Adipose tissue (tissue), 3 donors: ENCODE data around the gene FCGBP. TPM values are rescaled to one million over a fixed set of nuclear protein-coding genes. Genes with fewer than 3 reads are reported as not detected.
"Not testable (repeated sequence)": the region's sequence is repeated elsewhere in the genome, so short reads cannot be mapped to it uniquely, and the experiment has no call there.

Source experiments
- H3K27ac ChIP-seq: one replicate; pipeline ENCODE4 v1.5.1; 2013; ENCODE audit warnings: low read depth, low read length
- WGBS, 3 donors: extraction: QIAGEN DNeasy Blood & Tissue Kit; methylation state at CpG; one replicate each; pipeline ENCODE4 v1.1.7; 2013; 5-methylcytosine and 5-hydroxymethylcytosine counted together
- polyA plus RNA-seq, 3 donors: library from polyadenylated mRNA; stranded (reverse); fragments of 200-250 nt; gene quantifications; one replicate each; pipeline ENCODE4 v1.2.3, GENCODE V29; 2013
- donor health status: healthy with polysubstance abuse.
- donor health status: Bipolar disorder and iron deficiency.
- donor health status: healthy.

FCGBP gene
- polyA plus RNA-seq, 3 donors, result 2.5 to 16.7 (median 2.9) TPM

DNA sequence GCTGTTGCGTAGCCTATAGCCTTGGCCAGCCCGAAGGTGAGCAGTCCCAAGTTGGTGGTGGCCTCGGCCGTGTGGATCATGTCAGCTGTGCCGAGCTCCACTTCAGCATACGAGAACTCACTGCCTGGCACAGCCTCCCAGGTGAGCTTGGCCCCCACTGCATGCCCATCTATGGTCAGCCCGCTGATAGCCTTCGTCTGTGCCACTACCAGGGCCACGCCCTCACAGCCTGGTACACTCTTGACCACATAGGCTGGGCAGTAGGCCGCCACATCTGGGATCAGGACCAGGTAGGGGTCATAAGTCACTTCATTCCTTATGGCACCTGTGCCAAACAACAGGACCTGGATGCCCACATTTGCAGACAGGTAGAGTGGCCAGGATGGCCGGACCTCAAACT lies 7.4 kb downstream of the FCGBP start:
- 91 to 95% (median 91%) methylated on average over 11 of the region's 11 CpGs for WGBS, 3 donors
- H3K27ac ChIP-seq, result no peak overlapping the region

DNA sequence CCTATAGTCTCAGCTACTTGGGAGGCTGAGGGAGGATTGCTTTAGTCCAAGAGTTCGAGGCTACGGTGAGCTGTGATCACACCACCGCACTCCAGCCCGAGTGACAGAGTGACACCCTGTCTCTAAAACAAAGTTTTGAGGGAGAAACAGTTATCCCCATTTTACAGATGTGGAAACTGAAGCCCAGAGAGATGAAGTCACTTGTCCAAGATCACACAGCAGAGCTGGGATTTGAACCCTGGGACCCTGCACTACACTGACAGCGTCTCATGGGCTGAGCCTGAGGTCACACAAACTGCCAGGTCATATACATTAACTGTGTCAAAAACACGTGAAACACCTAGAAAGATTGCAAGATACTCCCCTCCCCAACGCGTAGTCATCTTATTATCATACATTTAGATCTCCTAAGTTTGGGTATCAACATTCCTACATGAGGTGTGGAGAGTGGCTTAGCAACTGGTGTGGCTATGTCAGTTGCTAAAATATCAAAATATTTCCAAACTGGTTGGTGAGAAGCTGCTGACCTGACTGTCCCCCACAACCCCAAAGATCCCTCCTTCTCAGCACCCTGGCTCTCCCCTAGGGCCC lies 8.2 kb downstream of the FCGBP start:
- H3K27ac ChIP-seq, result no peak overlapping the region
- WGBS, 3 donors, result 90 to 92% (median 91%) methylated on average over 8 of the region's 8 CpGs

DNA sequence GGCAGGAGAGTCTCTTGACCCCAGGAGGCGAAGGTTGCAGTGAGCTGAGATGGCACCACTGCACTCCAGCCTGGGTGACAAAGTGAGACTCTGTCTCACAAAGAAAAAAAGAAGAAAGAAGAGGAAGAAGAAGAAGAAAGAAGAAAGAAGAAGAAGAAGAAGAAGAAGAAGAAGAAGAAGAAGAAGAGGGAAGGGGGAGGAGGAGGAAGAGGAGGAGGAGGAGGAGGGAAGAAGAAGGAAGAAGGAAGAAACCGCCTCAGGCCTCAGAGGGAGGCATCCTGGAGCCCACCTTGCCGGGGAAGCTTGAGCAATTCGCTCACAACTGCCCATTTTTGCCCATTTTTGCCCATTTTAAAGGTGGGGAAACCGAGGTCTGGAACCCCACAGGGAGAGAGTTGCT lies 9.5 kb downstream of the FCGBP start:
- H3K27ac ChIP-seq, result no peak overlapping the region
- 78 to 92% (median 79%) methylated on average over 5 of the region's 5 CpGs for WGBS, 3 donors

DNA sequence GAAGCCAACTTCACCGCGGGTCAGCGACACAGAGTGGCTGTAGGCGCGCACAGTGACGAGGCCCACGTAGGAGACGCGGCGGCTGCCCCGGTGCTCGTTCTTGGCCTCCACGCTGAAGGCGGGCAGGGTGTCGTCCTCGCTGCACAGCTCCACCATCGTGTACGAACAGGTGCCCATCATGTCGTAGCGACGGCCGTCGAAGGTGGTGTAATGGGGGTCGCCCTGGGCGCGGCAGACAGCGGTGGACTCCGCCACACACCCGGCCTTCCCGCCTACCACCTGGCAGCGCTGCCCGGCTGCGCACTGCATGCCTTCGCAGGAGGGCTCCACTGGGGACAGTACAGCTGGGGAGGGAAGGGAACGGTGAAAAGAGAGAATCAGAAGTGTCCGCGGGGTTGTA lies 10.0 kb downstream of the FCGBP start:
- H3K27ac ChIP-seq, result no peak overlapping the region
- WGBS, 3 donors, result 95 to 96% (median 96%) methylated on average over 37 of the region's 37 CpGs

DNA sequence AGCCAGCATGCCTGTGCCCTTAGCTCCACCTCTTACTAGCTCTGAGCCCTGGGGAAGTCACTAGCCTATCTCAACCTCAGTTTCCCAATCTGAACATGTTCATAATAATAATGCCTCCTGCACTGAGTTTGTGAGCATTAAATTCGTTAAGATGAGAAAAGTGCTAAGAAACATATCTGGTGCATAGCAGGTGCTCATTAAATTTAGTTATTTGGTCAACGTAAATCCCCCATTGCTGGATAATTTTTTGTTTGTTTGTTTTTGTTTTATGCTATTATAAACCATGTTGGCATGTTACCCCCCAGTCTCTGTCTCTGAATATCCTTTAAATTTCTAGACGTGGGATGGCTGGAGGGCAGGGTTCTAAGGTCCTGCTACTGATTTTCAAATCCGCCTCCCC lies 10.6 kb downstream of the FCGBP start:
- no peak overlapping the region for H3K27ac ChIP-seq
- WGBS, 3 donors, result 76 to 92% (median 85%) methylated on average over 4 of the region's 4 CpGs

DNA sequence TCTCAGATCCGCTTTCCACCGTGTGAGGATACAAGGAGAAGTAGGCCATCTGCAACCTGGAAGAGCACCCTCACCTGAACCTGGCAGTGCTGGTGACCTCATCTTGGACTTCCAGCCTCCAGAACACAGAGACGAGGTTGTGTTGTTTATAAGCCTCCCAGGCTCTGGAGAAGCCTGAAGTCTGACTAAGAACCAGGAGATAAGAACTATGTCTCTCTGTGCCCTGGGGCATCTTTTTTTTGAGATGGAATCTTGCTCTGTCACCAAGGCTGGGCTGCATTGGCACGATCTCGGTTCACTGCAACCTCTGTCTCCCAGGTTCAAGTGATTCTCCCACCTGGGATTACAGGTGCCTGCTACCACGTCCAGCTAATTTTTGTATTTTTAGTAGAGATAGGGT lies 14.5 kb downstream of the FCGBP start:
- no peak overlapping the region for H3K27ac ChIP-seq
- WGBS, 3 donors, result 87 to 93% (median 88%) methylated on average over 6 of the region's 6 CpGs

DNA sequence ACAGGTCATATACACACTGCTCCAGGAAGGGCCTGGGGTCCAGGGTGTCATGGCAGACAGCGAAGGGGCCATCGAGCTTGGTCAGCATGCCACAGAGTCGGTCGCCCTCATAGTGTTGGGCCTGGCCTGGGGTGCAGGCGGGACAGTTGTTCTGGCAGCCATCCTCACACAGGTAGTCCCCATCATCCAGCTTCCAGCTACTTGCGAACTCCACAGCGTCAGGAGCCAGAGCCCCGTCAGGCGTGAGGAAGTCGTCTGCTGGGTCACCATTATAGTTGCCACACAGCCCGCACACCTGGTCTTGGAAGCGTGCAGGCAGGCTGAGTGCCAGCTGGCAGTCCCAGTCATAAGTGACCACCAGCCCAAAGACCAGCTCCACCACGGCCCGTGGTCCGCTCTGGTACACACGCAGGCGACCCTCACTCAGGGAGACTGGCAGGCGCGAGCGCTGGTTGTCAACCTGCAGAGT lies 16.2 kb downstream of the FCGBP start:
- H3K27ac ChIP-seq, result no peak overlapping the region
- 89 to 93% (median 90%) methylated on average over 20 of the region's 20 CpGs for WGBS, 3 donors

DNA sequence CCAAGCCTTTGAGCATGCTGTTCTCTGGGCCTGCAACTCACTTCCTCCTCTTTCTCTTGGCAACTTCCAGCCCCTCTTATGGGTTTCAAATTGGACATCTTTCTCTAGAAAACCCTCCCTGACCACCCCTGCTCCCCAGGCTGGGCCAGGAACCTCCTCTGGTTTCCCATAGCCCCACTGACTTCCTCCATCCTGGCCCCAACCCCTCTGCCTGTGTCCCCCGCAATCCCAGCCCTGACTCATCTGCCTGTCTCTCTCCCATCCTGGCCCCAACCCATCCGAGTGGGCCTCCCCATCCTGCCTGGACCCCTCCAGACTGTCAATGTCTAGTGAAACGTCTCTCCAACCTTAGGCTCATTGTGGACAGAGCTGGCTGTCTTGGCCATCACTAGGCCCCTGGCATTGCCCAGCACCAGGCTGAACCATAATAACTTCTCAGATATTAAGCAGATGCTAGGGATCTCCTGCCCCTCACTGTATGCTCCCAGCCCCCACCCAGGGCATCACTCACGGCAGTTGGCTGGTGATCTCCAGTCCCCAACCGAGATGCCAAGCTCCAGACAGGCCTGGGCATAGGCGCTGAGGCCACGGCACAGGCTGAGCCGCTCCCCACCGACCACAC lies 16.8 kb downstream of the FCGBP start:
- WGBS, 3 donors, result 87 to 89% (median 87%) methylated on average over 9 of the region's 9 CpGs

DNA sequence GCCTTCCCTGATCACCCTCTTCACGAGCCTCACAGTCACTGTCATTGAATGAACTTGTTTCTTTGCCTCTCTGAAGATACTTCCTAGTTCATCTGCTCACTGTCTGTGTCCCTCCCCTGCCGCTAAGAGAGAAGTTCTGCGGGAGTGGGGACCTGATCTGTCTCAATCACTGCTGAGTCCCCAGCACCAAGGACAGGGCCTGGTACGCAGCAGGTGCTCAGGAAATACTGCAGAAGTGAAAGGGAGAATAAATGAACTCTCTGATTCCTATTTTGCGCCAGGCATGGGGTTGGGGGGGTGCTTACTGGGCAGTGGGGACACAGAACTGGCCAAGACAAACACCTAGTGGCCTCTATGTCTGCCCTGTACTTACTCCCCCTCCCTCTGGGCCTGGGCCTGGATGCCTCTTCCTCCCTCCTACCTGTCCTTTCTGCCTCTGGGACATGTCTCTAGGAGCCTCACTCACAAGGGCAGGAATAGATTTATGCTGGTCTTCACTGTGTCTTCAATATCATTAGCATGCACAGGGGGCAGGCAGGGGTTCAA lies 17.5 kb downstream of the FCGBP start:
- no peak overlapping the region for H3K27ac ChIP-seq
- WGBS, 3 donors, result 63 to 83% (median 70%) methylated on average over 5 of the region's 5 CpGs

More for the DNA sequence above, 16.8 kb downstream of the FCGBP start:
- no peak overlapping the region for H3K27ac ChIP-seq

DNA sequence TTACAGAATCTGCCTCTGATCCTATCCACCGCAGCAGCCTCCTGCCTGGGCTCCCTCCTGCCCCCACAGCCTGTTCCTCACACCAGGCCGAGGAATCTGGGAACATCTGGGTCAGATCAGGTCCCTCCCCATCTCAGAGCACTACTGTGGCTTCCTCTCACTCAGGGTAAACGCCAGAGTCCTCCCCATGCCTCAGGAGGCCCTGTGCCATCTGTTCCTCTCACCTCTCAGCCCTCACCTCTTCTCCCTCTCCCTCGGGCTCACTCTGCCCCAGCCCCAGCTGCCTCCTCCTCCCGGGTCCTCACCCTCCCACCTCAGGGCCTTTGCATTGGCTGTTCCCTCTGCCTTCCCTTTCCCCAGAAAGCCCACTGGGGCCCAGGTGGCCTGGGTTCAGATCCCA lies 18.2 kb downstream of the FCGBP start:
- 61 to 83% (median 62%) methylated on average over 5 of the region's 5 CpGs for WGBS, 3 donors
- no peak overlapping the region for H3K27ac ChIP-seq

DNA sequence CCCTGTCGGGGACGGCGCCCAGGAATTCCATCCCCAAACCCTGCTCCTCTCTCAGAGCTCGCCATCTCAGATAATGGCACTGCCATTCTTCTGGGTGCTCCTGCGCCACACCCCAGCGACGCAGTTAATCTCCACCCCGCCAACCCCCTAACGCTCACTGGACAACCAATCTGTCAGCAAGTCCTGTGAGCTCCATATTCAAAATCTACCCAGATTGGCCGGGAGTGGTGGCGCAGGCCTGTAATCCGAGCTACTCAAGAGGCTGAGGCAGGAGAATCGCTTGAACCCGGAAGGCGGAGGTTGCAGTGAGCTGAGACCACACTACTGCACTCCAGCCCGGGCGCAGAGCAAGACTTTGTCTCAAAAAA lies 18.6 kb downstream of the FCGBP start:
- 82 to 90% (median 86%) methylated on average over 17 of the region's 17 CpGs for WGBS, 3 donors

DNA sequence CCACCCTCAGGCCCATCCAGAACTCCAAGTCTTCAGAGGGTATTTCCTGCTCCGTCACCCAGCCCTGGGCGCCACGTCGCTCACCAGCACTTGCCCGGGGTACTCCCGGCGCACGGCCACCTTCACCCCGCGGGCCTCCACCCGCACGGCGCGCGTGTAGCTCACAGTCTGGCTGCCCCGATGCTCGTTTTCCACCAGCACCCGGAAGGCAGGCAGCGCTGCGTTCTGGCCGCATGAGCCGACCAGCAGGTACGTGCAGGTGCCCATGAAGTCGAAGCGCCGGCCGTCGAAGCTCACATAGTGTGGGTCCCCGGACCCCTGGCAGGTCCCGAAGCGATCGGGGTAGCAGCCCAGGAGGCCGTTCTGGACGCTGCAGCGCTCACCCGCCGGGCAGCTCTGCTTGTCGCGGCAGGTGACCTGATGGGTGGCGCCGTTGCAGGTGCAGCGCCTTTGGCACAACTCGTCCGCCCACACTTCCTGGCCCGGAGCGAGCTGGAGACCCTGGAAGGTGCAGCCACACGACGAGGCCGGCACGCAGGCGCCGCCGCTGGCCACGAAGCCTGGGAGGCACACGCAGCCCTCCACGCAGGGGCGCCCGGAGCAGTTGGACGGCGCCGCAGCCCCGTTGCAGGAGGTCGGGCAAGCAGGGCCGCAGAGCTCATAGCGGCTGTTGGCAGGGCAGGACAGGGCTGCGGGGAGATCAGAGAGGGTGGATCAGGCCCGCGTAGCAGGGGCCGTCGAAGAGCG lies 19.2 kb downstream of the FCGBP start:
- 46 to 57% (median 49%) methylated on average over 65 to 71 of the region's 71 CpGs for WGBS, 3 donors
- H3K27ac ChIP-seq, result no peak overlapping the region

More for the DNA sequence above, 18.6 kb downstream of the FCGBP start:
- H3K27ac ChIP-seq, result no peak overlapping the region

DNA sequence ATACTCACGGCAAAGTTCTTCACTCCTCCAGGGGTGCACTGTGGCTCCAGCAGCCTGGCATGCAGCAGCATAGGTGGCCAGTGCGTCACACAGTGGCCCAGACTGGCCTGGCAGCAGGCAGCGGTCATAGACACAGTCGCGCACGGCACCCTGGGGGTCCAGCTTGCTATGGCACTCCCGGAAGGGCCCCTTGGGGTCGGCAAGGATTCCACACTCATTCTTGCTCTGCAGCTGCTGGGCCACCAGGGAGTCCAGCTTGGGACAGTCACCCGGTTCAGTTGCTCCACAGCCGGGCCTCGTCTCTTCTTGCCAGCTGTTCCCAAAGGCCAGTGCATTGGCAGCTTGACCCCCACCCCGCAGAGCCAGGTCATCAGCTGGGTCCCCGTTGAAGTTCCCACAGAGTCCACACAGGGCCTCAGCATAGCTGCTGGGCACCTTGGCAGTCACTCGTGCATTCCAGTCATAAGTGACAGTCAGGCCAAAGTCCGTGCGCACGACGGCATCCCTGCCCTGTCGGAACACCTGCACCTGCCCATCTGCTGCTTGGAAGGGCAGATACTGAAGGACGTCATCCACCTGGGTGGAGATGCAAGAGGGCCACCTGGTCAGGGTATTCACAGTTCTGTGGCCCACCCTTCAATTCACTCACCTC lies 20.6 kb downstream of the FCGBP start:
- no peak overlapping the region for H3K27ac ChIP-seq
- 46 to 90% (median 85%) methylated on average over 20 of the region's 20 CpGs for WGBS, 3 donors

DNA sequence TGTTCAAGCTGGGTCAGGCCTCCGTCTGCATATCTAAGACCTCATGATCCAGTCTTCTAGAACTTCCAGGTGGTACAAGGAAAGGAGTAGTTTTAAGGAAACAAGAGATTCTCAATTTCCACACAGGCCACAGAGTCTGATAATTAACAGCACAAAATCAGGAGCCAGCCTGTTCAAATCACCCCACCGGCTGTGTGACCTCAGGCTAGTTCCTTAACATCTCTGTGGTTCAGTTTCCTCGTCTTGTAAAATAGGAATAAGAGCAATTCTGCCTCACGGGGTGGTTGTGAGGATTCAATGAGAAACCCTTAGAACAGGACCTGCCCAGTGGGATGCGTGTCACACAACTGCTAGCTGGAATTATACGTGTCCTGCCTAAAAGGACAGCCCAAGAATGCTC lies 25.6 kb downstream of the FCGBP start:
- H3K27ac ChIP-seq, result no peak overlapping the region
- 77 to 83% (median 82%) methylated on average over 6 of the region's 6 CpGs for WGBS, 3 donors

DNA sequence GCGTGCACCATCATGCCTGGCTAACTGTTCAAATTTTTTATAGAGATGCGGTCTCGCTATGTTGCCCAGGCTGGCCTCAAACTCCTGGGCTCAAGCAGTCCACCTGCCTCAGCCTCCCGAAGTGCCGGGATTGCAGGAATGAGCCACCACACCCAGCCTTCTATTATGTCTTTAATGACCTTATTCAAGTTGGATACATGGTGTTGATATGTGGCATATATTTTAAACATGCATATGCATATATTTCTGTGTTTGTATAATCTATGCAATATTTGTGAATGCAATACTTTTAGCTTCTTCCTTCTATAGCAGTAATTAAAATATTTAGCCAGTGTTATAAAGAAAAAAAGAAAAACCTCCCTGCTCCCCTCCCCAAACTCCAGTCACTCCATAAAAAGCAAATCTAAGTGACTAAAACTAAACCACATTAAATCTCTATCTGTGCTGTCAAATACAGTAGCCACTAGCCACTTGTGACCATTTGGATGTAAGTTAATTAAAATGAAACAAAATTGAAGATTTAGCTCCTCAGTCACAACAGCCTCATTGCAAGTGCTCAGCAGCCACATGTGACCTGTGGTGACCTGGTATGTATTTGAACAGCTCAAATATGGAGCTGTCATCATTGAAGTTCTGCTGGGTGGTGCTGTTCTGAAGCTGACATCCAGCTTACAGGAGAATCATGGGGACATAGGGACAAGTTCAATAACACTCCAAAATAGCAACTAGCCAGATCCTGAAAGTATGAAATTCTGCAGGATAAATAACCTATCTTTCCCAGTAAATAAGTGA lies 27.4 kb downstream of the FCGBP start:
- WGBS, 3 donors, result 92 to 94% (median 92%) methylated on average over 5 of the region's 5 CpGs
- no peak overlapping the region for H3K27ac ChIP-seq

DNA sequence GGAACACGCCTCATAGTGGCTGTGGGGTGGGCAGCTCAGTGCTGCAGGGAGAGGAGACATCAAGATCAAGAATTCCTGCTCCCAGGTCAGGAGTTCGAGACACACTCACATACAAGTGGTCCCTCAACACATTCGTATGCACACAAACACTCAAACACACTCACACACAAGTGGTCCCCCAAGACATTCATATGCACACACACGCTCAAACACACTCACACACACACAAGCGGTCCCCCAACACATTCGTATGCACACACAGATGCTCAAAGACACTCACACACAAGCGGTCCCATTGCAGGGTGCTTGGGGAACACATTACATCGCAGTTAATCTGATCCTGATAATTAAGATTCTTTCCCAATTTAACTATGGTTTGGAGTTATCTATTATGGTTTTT lies 28.2 kb downstream of the FCGBP start:
- 91 to 95% (median 93%) methylated on average over 8 of the region's 8 CpGs for WGBS, 3 donors
- H3K27ac ChIP-seq, result no peak overlapping the region

DNA sequence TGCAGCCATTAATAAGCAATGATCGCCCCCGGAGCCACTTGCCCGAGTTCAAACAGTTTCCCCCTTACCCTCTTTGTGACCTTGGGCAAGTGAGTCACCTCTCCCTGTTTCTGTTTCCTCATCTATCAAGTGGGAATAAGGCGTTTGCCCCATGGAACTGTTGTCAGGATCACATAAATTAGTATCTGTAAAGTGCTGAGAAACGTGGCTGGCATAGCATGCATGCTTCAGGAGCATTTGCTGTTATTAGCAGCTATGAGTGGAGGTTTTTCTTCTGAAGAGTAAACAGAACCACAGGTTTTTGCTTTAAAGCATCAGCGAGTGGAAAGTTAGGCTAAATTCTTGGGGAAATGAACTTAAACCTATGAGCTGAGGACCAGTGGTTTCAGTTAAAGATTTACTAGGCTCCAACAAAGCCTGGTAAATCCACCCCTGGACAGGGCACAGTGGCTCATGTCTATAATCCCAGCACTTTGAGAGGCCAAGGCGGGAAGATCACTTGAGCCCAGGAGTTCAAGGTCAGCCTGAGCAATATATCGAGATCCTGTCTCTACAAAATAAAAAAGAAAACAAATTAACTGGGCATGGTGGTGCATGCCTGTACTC lies 30.8 kb downstream of the FCGBP start:
- H3K27ac ChIP-seq, result not testable (repeated sequence)
- 22 to 43% (median 31%) methylated on average over 3 to 4 of the region's 8 CpGs for WGBS, 3 donors

DNA sequence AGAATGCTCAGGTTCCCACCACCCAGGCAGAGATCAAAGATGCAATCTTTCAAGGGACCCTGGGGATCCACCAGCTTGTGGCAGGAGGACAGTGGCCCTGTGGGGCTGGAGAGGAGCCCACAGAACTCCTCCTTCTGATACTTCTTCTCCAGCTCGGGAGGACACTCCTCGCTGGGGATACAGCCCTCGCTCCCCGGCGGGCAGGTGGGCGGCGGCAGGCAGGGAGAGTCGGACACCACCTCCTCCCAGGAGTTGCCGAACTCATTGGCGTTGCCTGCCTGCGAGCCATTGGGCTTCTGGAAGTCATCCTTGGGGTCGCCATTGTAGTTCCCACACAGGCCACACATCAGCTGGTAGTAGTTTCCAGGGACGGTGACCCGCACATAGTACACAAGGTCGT lies 32.1 kb downstream of the FCGBP start:
- not testable (repeated sequence) for H3K27ac ChIP-seq
- whole genome bisulfite sequencing, 3 donors, result 93 to 95% (median 94%) methylated on average over 9 to 14 of the region's 15 CpGs
